Effector CD4-positive, alpha-beta T cell (primary cell): Measurements from ENCODE around the gene DNAJC21.
A peak's percentile ranks its signal among the peaks of the same experiment; 100 is the strongest.
"Not testable (repeated sequence)": the region's sequence is repeated elsewhere in the genome, so short reads cannot be mapped to it uniquely, and the experiment has no call there.

Experiments
- DNase-seq: peaks from one replicate; pipeline ENCODE4 v3.0.0-alpha.2; 2020
- total RNA-seq: gene quantifications from one replicate; lab custom pipeline; 2026; lab: John Stamatoyannopoulos, UW

The DNAJC21 gene
- total RNA-seq: 95.3 reads per million, percentile 82 among the genes with 10 or more reads in this experiment

- peak; percentile 94 for DNase-seq
These were observed at the start of gene DNAJC21 for GRCh38 chr5:34929134-34929719. DNAJC21 (plus strand) TSS chr5:34929559; CDS start chr5:34929820, 261 bp downstream.

DNA sequence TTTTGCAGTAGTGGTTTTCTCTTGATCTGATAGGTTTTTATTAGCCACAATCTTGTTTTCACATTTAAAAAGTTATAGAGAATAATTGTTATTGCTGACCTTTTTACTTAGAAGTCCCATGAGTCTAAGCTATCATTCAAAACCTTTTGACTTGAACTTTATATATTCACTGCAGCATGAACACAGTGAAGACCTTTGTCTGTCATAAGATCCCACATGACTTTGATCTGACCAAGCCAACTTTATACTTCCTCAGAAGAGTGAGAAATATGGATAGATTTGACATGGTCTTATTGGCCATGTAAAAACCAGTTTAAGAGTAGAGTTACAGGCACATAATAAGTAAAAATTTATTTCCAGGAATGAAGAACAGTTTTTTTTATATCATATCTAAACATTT is 48.1 kb upstream of the DNAJC21 start:
- DNase-seq: no peak

DNA sequence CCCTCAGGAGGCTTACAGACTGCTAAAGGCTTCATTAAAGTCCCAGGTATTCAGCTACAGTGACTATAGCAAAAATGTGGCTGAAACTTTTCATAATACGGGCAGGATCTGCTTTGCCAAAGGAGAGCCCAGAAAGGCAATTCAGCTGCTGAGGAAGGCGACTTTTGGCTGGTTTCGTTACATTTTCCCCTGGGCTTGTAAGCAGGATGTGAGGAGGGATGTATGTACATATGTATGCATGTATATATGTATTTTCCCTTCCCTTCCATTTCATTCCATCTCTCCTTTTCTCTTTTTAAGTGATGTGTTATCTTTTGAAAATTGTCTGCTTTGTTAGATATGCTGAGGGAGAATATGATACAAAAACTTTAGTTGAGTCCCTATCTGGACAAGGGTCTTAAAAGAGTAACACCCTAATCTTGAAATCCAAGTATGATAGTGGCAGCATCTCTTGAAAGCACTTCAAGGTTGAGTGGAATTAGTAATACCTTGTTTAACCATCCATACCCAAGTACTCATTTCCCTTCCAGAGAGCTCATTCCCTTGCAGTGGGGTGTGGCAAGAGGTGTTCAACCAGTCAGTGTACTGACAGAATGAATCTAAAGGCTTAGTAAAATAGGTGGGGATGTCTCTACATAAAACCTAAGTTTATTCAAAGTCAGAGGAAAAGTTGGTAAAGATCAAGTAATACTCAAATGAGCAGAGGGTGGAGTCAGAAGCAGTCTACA is 42.8 kb upstream of the DNAJC21 start:
- no peak for DNase-seq

DNA sequence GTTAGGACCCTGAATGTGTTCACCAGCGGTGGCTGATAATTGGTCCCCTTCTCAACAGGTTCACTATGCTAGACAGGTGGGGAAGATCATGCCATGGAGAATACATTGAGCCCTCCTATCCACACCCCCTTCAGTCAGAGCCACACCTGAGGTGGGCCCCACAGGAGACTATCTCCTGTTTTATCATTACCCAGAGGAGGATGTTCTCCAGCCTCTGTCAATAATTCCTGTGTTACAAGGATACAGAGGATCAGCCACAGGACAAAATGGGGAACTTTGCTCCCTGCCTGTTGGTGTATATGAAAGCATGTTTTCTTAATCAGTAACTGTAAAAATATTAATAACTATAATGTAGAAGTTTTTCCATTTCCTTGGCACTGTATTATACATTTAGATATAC is 40.0 kb upstream of the DNAJC21 start:
- no peak for DNase-seq

DNA sequence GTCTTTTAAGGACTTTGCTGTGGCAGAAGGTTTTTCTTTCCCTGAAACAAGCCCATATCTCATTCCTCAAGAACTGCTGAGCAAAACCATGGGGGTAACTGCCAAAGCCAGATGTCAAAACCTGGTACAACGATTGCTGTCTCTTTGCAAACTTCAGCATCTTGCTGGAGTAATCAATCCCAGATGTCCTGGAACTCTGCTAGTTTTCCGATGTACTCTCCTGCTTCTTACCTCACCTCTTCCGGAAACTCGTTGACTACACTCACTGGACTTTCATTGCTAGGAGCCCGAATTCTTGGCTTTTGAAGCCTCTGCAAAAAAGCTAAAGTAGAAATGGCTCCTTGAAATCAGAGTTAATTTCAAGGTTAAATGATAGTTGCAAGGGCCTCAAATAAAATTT is 37.4 kb upstream of the DNAJC21 start:
- DNase-seq: no peak

DNA sequence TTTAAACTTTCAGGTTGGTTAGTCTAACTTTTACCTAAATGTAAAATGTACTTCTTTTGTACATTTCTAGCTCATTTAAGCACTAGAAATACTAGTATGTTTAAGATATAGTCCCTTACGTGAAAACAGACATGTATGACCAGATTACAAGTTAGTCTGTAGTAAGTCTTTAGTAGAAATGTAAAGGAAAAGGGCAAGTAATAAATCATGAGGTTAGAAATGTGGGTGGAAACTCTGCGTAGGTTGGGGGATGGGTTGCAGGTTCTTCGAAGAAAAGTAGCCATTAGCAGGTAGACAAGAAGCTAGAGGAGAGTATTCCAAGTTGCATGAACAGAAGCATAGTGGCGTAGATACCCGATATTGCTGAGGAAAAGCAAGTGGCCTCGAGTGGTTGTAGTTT is 36.9 kb upstream of the DNAJC21 start:
- DNase-seq: no peak

GRCh38 chr5:34894716-34895115 is 34.6 kb upstream of the DNAJC21 start:
- DNase-seq: no peak

- DNase-seq: no peak
These were observed 33.5 kb upstream of the DNAJC21 start for GRCh38 chr5:34895641-34896419.

- no peak for DNase-seq
These were observed 31.7 kb upstream of the DNAJC21 start for GRCh38 chr5:34897646-34898045.

DNA sequence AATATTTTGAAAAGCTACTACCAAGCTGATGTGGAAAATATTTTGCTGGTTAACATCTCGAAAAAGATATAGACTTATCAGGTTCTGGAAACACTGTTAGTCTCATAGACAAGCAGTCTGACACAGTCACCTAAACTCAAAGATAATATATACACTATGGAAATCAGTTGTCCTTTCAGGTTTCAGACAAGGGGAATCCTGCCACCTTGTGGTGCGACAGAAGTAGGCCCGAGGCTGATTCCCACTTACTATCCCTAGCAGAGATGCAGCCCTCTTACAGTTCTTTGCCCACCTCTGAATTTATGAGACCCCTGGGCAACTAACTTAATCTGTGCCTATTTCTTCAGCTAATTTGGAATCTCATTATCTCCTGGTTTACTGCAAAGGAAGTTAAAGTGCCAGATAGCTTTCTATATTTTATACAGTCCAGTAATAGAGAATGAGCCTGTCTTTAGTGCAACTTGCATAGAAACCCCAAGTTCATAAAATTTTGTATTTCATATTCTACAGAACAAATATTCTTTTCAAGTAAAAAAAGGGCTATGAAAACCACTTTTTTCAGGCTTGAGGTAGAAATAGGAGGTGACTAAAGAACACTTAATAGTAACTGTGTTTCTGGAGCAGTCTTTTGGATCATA is 31.0 kb upstream of the DNAJC21 start:
- peak; percentile 46 for DNase-seq

DNA sequence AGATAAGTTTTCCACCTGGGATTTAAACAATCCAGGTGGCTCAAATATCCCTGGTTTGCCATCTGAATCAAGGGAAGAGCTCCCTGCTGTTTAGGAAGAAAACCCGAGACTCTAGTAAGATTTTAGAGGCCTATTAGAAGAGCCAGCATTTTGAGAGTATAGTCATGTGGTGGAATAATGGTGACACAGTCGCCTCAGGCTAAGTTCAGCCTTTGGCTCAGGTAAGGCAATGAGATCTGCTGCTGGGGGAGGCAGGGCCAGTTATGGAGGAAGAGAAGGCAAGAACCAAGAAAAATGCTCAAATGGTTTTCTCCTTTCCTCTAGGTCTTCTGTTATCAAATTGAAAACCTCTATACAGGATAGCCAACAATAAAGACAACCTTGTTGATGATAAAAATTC is 30.3 kb upstream of the DNAJC21 start:
- DNase-seq: no peak

- no peak for DNase-seq
These were observed 28.7 kb upstream of the DNAJC21 start for GRCh38 chr5:34900652-34901051.

DNA sequence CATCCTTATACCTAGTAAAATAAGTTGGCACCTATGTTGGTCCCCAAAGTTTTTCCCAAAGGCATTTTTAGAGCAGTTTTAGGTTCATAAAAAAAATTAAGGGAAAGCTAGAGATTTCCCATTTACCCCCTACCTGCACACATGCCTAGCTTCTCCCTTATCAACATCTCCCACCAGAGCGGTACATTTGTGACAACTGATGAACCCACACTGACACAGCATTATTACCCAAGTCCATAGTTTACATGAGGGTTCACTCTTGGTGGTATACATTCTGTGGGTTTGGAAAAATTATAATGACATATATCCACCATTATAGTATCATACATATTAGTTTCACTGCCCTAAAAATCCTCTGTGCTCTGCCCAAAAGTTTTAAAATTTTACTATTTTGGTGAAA is 26.1 kb upstream of the DNAJC21 start:
- DNase-seq: no peak

GRCh38 chr5:34905564-34905963 is 23.8 kb upstream of the DNAJC21 start:
- DNase-seq: no peak

GRCh38 chr5:34913072-34913471 is 16.3 kb upstream of the DNAJC21 start:
- DNase-seq: no peak

- no peak for DNase-seq
These were observed 14.7 kb upstream of the DNAJC21 start for GRCh38 chr5:34914671-34915138.

DNA sequence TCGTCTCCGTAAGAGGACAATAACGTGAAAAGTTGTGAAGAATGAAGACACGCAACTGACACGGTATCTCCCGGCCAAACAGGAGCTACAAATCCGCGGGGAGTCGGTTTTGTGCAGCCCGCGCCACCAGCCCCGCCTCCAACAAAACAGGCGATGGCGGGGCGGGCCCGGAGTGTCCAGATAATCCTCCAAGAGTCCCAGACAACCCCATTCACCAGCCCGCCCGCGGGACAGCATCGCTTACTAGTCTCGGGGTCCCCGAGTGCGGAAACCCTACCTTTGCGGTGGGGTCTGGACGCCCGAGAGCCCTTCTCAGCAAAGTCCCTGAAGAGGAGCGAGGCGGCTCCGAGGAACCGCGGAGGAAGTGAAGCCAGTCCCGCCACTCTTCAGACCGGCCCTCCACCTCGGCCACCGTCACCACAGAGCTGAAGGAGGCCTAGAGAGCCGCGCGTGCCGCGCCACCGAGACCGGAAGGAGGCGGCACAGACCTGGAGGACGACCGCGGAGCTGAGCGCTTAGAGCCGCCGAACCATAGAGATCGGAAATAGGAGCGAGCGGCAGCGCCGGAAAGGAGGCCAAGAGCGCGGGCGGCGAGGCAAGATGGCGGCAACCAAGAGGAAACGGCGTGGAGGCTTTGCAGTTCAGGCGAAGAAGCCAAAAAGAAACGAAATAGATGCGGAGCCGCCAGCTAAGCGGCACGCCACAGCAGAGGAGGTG is 14.1 kb upstream of the DNAJC21 start, which contains the start of the genes BRIX1 and RAD1:
Gene BRIX1 (plus strand): TSS at position 573 of the 717 bp plus-strand sequence. CDS start 28 bp downstream, at position 601.
Gene RAD1 (minus strand): TSS at position 366 of the 717 bp plus-strand sequence. CDS start 612 bp downstream, outside the sequence.
- DNase-seq: peak; percentile 91

GRCh38 chr5:34915856-34916192 is 13.5 kb upstream of the DNAJC21 start:
- no peak for DNase-seq

DNA sequence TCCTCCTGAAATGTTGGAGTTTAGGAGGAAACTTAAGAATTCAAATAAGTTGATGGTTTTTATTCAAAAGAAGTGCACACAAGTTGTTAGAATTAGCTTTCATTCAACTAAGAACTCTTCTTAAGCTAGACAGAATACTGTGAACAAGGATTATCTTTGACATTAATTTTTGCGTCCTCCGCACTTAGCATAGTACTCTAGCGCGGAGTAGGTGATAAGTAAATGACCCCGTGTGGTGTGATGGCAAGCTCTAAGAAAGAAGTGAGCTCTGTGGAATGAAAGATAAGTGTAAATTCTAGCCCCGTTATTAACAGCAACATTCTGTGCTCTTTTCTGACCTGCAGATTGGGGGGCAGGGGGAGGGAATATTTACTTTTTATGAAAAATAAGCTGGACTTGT is 12.8 kb upstream of the DNAJC21 start:
- DNase-seq: no peak

- DNase-seq: no peak
These were observed 11.3 kb upstream of the DNAJC21 start for GRCh38 chr5:34918025-34918424.

- DNase-seq: no peak
These were observed 10.3 kb upstream of the DNAJC21 start for GRCh38 chr5:34919077-34919476.

DNA sequence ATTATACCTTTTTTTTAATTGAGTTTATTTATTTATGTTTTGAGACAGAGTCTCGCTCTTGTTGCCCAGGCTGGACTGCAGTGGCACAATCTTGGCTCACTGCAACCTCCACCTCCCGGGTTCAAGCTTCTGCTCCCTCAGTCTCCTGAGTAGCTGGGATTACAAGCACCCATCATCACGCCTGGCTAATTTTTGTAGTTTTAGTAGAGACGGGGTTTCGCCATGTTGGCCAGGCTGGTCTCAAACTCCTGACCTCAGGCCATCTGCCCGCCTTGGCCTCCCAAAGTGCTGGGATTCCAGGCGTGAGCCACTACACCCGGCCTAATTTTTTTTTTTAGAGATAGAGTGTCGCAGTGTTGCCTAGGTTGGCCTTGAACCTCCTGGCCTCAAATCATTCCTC is 6.1 kb upstream of the DNAJC21 start:
- DNase-seq: not testable (repeated sequence)
